GM18870 (cell line): ENCODE measurements around the gene GOLGA6C.
"Not testable (repeated sequence)": the region's sequence is repeated elsewhere in the genome, so short reads cannot be mapped to it uniquely, and the experiment has no call there.

ENCODE experiments used
- ATAC-seq: cut with Tn5 transposase; IDR thresholded peaks from one replicate; pipeline ENCODE4 v1.9.1; 2021; ENCODE audit warnings: moderate library complexity; ENCODE audit not compliant: unreplicated experiment

Gene GOLGA6C

DNA sequence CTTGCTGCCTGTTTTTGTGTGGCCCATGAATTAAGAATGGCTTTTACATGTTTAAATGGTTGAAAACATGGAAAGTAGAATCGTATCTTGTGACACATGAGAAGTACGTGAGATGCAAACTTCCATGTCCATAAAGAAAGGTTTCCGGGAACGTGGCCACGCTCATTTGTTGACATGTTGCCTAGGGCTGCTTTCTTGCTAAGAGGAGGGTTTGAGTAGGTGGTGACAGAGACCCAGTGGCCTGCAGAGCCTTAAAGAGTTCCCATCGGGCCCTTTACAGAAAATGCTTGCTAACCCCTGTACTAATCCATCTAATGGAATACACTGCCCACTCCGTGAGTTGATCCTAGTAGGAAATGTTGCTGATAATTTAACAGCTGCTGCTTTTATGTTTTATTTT, 31.0 kb upstream of the GOLGA6C start:
- not testable (repeated sequence) for ATAC-seq

DNA sequence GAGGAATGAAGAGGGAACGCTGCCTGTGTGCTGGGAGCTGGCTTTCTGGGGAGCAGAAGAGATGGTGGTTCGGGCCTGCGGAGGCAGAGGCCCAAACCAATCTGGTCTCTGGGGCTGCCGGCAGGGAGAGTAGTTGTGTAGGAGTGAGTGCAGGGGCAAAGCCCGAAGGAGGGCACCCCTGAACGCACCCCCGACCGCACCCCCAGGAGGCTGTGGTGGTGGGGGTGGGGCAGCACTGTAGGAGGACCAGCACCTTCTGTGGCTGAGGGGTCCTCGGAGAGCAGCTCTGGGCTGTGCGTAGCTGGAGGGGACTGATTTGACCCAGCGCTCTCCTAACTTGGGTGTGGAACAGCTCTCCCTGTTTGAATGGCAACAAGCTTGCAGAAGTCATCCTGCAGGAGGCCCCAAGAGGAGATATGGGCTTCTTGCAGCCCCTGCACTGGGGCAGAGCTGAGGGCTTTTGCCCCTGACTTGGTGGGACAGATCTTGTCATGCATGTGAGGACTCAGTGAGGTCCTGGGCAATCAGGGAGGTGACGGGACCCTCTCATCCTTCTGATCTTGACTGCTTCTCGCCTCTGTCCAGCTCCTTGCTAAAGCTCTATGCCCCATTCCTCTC, 30.4 kb upstream of the GOLGA6C start:
- ATAC-seq: no peak

DNA sequence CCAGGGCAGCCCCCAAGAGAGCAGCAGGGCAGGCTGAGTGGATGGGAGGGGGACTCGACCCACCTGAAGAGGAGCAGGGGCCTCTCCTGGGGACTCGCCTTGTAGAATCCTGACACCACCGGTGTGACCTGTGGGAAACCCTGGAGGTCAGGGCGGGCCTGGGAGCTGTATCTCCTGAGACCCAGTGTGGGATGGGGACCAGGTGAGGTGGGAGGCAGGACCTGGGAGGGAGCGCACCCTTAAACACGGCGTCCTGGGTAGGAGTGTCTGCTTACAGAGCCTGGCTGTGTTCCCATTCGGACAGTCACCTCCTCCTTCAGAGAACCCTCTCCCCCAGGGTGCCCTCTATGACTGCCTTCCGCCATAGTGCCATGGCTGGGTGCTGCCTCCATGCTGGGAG, 29.3 kb upstream of the GOLGA6C start:
- no peak for ATAC-seq

DNA sequence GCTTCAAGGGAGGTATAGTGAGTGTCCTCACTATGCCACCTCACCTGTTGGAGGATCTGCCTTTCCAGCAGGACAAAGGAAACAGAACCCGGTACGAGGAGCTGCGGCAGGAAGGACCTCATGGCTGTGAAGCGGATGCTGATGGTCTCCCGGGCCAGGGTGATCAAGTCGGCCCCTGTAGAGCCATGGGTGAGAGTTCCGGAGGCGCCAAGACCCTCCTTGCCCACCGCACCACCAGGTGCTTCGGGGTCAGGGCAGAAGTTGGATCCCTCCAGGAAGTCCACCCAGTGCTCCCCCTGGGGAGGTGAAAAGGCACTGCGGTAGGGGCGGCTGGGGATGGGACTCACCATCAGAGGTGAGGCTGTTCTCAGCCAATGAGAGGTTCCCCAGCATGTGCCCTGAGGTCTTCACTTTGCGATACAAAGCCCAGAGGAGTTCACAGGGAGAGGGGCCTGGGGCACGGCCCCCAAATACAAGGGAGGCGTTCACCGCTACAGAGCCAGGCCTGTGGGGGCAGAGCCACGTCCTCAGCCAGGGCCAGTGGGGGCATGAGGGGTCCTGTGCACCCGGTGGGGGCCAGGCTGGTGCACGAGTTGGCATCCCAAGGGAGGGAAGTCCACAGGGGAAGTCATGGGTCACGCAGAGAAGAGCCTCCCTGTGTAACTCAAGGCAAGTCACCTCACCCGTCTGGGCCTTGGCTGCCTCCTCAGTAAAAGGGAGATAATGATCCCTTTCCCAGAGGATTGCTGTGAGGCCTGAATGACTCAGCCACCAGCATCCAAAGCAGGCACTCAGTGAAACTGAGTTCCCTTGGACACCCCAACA, 28.7 kb upstream of the GOLGA6C start:
- ATAC-seq: no peak

DNA sequence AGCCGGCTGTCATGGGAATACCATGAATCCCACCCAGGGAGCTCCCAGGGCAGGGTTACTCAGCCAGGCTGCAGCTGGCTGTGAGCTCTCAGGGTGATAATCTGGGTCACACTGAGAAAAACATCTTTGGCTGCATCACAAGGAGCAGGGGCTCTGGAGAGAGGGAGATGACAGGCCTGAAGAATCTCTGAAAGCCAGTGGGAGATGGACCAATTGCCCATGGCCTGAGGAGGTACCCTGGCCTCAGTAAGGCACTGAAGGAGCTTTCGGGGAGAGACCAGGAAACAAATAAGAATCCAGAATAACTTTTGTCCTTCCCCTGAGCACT, 28.2 kb upstream of the GOLGA6C start:
- no peak for ATAC-seq

DNA sequence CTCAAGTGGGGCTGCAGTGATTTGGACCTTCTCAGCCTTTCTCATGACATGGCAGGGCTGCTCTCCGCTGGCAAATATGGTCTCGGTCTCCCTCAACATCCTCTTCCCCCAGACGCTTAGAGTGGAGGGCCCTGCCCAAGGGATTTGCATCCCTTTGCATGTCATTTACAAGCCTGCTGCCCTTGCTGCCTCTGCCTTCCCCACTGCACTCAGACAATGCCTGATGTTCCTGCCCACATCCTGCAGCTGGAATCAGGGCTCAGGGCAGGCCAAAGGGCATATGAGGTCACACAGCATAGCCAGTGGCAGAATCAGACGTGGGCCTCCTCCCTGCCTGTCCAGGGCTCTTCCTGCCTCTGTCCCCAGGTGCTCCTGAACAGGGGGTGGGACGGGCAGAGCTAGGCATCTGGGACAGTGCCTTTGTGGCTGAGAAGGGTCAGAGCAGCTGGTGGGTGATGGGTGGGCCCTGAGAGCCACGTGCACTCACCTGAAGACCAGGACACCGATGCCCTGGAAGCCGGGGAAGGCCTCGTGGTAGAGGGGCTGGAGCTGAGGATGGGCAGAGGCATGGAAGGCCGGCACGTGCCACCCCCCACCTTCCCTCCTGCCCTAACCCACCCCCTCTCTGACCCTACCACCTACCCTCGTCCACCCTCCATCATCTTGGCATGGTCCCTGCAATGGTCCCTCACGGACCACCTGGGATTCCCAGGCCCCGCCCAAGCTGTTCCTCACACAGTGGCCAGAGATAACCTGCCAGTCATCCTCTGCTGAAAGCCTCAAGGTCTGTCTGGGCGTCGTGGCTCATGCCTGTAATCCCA, 27.4 kb upstream of the GOLGA6C start:
- ATAC-seq: no peak

DNA sequence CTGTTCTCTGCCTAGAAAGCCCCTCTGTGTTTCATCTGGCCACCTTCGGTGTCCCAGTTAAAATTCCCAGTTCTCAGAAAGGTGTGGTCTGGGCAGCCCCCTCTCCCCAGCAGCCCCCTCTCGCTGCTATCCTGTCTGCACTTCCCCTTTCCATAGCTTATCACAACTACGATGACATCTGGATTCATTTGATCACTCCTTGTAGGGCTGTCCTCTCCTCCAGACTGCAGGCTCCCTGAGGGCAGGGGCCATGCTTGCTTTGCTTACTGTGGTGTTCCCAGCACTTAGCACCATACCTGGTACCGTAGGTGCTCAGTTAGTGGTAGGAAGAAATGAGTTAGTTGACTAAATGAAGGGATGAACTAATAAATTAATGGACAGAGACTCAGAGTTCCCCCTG, 26.3 kb upstream of the GOLGA6C start:
- no peak for ATAC-seq

DNA sequence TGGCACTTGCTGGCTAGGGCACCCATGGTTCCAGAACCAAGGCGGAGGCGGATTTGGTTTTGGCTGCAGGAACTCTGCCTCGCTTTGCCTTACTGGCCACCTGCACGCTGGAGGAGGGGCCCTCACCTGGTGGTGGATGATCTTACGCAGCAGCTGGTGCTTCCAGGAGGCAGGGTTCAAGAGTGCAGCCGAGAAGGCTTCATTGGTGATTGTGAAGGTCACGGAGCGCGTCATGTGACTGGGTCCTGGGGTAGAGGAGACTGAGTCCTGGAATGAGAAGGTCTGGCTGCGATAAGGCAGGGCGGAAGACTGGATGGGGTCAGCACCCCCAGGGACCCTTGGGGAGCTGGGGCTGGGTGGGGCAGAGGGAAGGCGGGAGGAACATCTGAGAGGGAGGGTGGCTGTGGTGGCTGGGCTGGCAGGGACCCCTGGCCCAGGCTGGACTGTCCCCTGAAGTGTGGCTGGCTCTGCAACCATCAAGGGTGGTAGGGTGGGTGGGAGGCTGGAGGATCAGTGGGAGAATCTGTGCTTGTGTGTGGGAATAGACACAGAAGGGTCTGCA, 25.8 kb upstream of the GOLGA6C start:
- no peak for ATAC-seq

DNA sequence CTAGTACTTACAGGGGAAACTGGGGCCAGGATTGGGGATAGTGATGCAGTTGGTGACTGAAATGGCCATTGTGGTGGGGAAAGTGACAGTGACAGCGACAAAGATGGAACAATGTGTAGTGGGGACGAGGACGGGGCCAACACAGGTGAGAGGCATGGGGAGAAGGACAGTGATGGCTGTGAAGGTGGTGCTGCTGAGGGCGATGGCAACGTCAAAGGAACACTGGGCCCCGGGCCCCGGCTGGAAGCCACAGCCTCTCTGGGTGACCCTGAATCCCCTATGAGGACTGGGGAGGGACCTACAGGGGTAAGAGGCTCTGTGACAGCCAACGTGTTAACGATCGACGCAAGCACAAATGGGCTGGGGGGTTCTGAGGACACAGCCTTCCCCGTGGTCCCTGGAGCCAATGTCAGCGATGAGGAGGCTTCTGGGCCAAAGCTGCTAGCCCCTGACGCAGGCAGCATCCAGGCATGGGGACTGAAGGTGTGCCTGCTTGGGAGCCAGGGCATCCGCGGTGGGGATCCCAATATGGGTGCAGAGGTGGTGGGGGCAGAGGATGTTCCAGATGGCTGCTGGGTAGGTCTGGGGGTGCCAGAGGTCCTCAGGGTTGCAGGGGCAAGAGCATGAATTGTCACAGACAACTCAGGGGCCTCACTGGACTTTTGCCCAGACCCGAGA, 25.2 kb upstream of the GOLGA6C start:
- ATAC-seq: no peak

DNA sequence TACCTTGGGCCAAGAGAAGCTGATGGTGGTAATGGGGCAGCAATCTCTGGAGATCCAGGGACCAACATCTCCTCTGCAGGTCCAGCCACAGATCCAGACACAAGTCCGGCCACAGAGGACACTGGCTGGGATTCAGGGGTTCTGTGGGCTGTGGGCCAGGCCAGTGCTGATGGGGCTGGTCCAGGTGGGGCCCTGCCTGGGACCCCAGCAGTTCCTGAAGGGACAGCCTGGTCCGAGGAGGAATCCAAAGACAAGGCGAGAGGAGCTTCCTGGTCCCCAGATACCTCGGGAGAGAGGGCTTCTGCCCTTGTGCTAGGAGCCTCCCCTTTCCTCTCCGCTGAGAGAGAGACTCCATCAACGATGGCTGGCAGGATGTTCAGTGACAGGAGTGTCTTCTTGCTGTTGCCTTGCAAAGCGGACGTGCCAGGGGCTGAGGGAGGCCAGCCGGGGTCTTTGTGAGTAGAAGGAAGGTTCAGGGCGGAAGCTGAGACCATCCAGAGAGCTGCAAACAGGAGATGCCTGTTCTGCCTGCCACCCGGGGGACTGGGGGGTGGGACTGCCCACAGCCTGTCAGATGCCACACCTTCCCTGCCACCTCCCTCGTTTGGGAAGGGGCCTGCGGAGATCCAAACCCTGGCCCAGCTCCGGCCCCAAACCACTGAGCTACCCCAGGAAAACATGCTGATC, 24.5 kb upstream of the GOLGA6C start:
- ATAC-seq: no peak

DNA sequence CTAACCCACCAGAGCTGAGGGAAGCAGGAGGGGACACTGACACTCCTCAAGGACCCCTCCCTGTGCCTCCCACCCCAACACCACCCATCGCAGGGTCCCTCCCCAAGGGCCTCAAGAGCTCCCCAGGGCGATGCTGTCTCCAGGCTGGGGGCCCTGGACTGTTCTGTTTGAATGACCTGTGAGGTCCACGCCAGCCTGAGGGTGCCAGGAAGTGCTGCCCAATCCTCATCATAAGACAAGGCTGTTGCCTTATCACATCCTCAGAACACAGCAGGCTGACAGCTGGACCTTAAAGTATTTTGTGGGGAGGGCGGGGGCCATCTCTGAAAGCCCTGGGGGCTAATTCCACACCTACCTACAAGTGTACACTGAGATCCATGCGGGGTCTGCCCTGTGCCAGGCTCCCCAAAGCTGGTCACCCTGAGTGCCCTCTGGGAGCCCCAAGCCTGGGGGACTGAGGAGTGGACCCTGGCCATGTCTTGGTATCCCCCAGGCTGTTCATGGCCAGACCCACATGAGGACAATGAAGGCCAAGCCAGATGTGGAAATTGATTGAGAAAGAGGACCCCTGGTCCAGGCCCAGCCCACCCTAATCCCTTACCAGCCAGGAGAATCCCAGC, 23.8 kb upstream of the GOLGA6C start:
- ATAC-seq: no peak

DNA sequence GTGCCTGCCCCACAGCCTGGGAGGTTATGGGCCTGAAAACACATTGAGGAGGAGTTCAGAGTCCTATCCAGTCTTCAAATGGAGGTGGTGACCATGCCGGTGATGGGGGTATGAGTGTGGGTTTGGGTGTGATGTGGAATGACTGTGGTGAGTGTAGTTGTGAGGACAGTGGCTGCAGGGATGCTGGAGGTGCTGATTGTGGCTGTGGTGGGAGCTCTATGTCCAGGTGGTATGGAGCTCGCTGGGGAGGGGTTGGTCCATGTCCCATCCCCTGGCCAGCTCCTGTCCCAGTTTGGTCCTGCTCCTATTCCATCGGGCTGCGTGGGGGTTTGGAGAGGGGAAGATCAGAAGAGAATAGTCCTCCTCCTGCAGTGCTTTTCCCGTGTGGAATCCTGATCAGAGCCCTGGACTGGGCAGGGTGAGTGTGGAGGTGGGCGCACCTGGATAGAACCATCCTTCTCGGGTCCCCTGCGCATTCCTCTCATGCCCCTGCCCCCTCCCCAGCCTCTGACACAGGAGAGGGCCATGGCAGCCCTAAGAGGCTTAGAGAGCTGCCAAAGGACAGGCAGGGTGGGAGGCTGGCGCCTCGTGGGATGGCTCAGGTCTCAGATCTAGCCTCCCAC, 23.0 kb upstream of the GOLGA6C start:
- no peak for ATAC-seq

DNA sequence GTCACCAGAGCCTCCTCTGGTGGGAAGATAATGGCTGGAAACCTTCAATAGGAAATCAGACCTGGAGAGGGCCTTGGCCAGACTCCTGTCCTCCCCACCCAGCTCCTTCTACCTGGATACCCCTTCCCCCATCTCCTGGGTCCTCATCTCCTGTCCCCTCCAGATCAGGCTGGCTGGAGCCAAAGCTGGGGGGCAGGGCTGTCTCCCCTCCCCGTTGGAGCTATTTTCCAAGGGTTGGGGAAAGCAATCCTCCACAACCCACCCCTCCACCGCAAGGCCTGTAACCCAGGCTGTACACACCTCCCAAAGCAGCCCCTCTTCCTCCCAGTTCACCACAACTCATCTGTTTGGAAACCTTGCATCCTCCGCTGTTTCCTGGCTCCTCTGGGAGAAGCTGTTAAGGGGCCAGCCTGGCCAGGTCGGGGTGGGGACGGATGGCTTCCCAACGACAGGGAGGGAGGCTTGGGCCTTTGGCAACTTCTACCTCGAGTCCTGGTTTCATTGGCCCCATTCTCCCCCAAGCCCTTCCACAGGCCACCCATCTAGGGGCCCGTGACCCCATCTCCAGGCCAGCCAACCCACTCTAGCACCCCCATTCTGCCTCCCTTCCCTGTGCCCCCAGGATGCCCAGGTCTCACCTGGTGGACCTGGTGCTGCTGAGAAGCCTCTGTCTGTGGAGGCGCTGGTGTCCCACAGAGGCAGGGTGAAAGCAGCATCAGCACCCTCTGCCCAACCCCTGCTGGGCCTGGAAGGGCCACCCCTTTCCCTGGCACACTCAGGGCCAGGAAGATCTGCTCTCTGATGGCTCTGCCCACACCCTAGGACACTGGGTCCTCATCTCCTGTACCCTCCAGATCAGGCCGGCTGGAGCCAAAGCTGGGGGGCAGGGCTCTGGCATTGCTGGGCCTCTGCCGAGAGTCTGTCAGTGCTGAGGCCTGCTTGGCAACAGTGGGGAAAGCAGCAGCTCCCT, 22.1 kb upstream of the GOLGA6C start:
- ATAC-seq: no peak

DNA sequence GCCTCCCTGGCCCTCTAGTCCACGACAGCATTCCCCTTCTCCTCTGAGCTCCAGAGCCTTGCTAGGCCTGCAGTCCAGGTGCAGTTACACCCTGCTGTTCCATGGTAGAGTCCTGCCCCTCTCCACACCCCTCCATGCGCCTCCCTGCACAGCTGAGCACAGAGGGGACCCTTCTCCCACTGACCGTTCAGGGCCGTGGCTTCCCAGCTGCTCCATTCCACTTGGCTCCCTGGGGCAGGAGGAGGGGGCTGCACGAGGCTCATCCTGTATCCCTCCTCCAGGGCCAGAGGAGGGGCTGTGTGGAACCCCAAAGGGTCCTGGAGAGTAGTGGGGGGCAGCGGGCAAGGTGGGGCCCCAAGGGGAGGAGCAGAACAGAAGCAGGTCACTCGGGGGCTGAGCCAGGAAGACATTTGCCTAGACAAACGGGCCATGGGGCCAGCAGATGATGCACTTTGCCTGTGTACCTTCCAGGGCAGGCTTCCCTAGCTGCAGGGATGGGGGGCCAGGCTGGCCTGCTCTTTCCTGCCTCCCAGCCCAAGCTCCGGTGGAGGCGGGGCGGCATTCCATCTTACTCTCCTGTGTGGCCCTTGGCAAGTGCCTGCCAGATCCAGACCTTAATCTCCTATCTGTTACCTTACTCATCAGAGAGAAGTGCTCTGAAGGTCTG, 20.7 kb upstream of the GOLGA6C start:
- ATAC-seq: no peak

DNA sequence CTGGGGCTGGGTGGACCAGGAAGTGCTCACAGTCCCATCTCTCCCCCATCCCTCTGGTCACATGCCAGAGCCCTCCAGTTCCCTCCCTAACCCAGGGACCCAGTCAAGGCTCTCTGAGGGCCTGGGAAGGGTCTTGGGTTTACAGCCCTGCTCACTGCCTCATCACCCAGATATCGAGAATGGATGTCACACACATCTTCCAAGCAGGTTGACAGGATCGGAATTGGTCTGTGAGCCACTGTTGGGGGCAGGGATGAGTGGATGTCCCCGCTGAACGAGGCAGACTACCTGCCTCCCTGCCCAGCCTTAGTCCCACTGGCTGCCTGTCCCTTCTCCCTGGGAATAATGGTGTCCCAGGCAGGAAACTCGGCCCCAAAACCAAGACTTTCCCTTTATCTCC, 20.0 kb upstream of the GOLGA6C start:
- ATAC-seq: no peak

DNA sequence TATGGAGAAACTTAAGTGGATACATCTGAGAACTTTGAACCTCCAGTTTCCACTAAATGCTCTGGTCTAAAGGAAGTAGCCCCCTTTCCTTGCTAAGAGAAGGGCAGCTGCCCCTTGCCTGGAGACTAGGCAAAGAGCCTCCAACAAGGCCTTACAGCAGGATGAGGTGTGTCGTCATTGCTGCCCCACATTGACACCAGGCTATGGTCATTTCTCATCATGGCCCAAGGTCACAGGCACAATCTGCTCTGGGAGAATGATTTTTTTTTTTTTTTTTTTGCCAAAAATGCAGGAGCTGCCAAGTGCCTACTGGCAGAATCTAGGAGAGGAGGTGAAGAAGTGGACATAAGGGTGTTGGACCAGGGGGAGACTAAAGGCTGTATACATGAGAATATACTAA, 12.4 kb upstream of the GOLGA6C start:
- not testable (repeated sequence) for ATAC-seq

DNA sequence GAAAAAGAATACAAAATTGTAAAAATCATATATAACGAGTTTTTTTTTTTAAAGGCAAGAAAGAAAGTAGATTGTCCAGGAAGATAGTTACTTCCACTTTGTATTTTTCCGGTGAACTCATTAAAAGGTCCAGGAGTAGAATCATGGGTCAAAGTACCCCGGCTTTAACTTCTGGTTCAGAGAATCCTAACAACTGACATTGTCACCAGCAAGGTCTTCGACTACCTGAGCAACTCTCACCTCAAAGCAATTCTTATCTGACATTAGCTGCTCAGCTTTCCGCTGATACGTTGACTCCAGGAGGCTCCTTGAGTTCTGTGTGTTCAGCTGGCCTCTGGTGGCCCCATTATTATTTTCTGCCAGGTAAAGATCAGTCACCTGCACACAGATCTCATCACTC, 9.1 kb upstream of the GOLGA6C start:
- not testable (repeated sequence) for ATAC-seq

DNA sequence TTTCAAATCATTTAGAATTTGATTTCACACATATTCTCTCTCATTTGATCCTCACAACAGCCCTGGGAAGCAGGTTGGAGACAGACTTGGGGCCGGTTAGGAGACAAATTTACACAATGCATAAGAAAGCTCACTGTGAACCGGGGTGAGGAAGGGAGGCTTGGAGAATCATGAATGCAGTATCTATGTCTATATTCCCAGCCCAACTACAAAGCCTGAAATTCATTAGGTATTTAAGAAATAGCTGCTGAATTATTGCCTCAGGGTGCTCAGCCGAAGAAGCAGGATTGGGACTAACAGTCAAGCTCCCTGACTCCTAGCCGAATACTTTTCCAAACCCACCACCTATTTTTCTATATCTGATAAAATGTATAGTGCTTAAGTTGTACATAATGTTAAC, 8.4 kb upstream of the GOLGA6C start:
- no peak for ATAC-seq
